Eye (tissue), 1 donor: Measurements from ENCODE around the gene AKNAD1.

ENCODE experiments used
- DNase-seq: peaks from one replicate; pipeline ENCODE4 v3.0.0-alpha.2; 2015

Gene AKNAD1

GRCh38 chr1:108780937-108781574 lies 75.8 kb downstream of the AKNAD1 start:
- DNase-seq = no peak

- no peak for DNase-seq
Observed at GRCh38 chr1:108779455-108779854, 77.4 kb downstream of the AKNAD1 start.

GRCh38 chr1:108777839-108778238 lies 79.1 kb downstream of the AKNAD1 start:
- DNase-seq = no peak

GRCh38 chr1:108767708-108768107 lies 89.2 kb downstream of the AKNAD1 start:
- no peak for DNase-seq

- DNase-seq = no peak
Observed at GRCh38 chr1:108767115-108767514, 89.8 kb downstream of the AKNAD1 start.
